ENCODE measurements around the gene TSC22D1.

GRCh38 chr13:44447783-44448321, 128.3 kb downstream of the TSC22D1 start:
- TF ChIP-seq EZH2 (IDR thresholded peaks at IDR 0.05) = no peak
- TF ChIP-seq POLR2AphosphoS5 (IDR thresholded peaks at IDR 0.05; ENCODE audit: borderline replicate concordance, low read depth, low read length) = no peak
- no peak for TF ChIP-seq FOXP2 (optimal IDR thresholded peaks at IDR 0.05; ENCODE audit: control extremely low read depth, extremely low read length, insufficient read depth)
